Measurements from ENCODE around the gene SLC66A2.

- TF ChIP-seq GATA2 (IDR thresholded peaks at IDR 0.05; ENCODE audit: low read depth, low read length), result no peak
- no peak for TF ChIP-seq GATA3 (IDR thresholded peaks at IDR 0.05; ENCODE audit: low read depth, low read length)
Observed at GRCh38 chr18:79898952-79899608, 52.4 kb downstream of the SLC66A2 start.
